Testis (tissue), 3 donors: Measurements from ENCODE around the gene ZNF397. TPM values are rescaled to one million over a fixed set of nuclear protein-coding genes. Genes with fewer than 3 reads are reported as not detected.

Source experiments
- DNase-seq: peaks from one replicate; pipeline ENCODE4 v3.0.0-alpha.2; 2019
- H3K27ac ChIP-seq, 2 donors: fragments of 200-600 bp; sonication (generic); one replicate each; pipeline ENCODE4 v1.5.1; 2019
- H3K27me3 ChIP-seq: fragments of 200-600 bp; sonication (generic); one replicate; pipeline ENCODE4 v1.5.1; 2019
- H3K36me3 ChIP-seq: fragments of 200-600 bp; sonication (generic); one replicate; pipeline ENCODE4 v1.5.1; 2017; ENCODE audit warnings: low read depth; ENCODE audit errors: missing control alignments
- H3K4me1 ChIP-seq: fragments of 200-600 bp; sonication (generic); one replicate; pipeline ENCODE4 v1.5.1; 2019
- H3K4me3 ChIP-seq, 2 donors: fragments of 200-600 bp; sonication (generic); one replicate each; pipeline ENCODE4 v1.5.1; 2017 to 2019
- H3K9me3 ChIP-seq: fragments of 200-600 bp; sonication (generic); one replicate; pipeline ENCODE4 v1.5.1; 2017
- POLR2A ChIP-seq: fragments of 450-650 bp; IDR thresholded peaks from one replicate; pipeline ENCODE4 v1.6.1; 2017; ENCODE audit warnings: antibody characterized with exemption, mild to moderate bottlenecking, moderate library complexity
- WGBS, 2 donors: methylation state at CpG; one replicate each; pipeline ENCODE4 v1.1.5; 2018; 5-methylcytosine and 5-hydroxymethylcytosine counted together
- intact Hi-C: fragments of 100-400 bp; cut with DNase I; formaldehyde crosslinking; loops from one replicate; pipeline ENCODE4 v1.15.1; 2023; ENCODE audit warnings: low total_unique reads
- polyA plus RNA-seq: library from polyadenylated mRNA; stranded (reverse); fragments of 350-450 nt; fragmentation: Illumina TruSeq; extraction: RNeasy Lipid Tissue Mini Kit (QIAGEN cat#74804); gene quantifications from one replicate; pipeline ENCODE4 v1.2.3, GENCODE V29; 2014; ENCODE audit warnings: low read depth, low replicate concordance; ENCODE audit not compliant: insufficient read depth
- total RNA-seq, 2 donors: library from RNA; depleted of rRNA; stranded (reverse); fragments of >200 nt; gene quantifications; one replicate each; pipeline ENCODE4 v1.2.3, GENCODE V29; 2016
- TF ChIP-seq, protein P1 (sequence below), 3 experiments: fragments of 450-650 bp in 2 of 3; fragments of 200-600 bp in 1 of 3; sonication (generic) in 1 of 3; IDR thresholded peaks; one replicate each; pipeline ENCODE4 v1.5.1; 2016 to 2019; ENCODE audit warnings: antibody characterized with exemption in 3 of 3, mild to moderate bottlenecking in 2 of 3, moderate library complexity in 1 of 3

The ZNF397 gene
- total and polyA plus RNA-seq, 3 donors from 2014 or later, result 21.6 to 36.6 (median 32.2) TPM

DNA sequence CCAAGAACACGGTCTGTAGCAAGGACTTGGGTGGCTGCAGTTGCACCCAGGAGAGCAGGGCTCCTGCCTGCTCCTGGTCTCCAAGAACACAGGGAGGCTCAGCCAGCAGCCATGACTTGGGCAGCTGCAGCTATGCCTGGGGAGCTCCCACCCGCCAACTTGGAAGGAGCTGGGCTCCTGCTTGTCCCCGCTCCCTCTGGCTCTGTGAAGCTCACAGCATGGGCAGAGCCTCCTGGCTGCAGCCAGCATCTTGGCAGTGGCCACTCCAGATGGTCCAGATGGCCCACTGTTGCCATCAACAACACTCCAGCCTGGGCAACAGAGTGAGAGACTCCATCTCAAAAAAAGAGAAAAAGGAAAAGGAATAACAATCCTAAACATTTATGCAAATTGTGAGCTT lies 44.0 kb downstream of the ZNF397 start:
- Histone ChIP-seq H3K9me3 (no peaks in the 10 kb centered on the region), H3K27ac (no peak overlapping the region), H3K4me1 (no peaks in the 10 kb centered on the region), H3K36me3 (no peaks in the 10 kb centered on the region), H3K27me3 (no peaks in the 10 kb centered on the region), H3K4me3 (no peak overlapping the region)
- WGBS, 2 donors, result 83 to 94% methylated on average over 1 to 2 of the region's 3 CpGs
- TF ChIP-seq, protein P1, sequence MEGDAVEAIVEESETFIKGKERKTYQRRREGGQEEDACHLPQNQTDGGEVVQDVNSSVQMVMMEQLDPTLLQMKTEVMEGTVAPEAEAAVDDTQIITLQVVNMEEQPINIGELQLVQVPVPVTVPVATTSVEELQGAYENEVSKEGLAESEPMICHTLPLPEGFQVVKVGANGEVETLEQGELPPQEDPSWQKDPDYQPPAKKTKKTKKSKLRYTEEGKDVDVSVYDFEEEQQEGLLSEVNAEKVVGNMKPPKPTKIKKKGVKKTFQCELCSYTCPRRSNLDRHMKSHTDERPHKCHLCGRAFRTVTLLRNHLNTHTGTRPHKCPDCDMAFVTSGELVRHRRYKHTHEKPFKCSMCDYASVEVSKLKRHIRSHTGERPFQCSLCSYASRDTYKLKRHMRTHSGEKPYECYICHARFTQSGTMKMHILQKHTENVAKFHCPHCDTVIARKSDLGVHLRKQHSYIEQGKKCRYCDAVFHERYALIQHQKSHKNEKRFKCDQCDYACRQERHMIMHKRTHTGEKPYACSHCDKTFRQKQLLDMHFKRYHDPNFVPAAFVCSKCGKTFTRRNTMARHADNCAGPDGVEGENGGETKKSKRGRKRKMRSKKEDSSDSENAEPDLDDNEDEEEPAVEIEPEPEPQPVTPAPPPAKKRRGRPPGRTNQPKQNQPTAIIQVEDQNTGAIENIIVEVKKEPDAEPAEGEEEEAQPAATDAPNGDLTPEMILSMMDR (IDR thresholded peaks at IDR 0.05), result no peak
- TF ChIP-seq POLR2A, result no peak
- no peak for DNase-seq
- intact Hi-C loops, result no loop called here

DNA sequence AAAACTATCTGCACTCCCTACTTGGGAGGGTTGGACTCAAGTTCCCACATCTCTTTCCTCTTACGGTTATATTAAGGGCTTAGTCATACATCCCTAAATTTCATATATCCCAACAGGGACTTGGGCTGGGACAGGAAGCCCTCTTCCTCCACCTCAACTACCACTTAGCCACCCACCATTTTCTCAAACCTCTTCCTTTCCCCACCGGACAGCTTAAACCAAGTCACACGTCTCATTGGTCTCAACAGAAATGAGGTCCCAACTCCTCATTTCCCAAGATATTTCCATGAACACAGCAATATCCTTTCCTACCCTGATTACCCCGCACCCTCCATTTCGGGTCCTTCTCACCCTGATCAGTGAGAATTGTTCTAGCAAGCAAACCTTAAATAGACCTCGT lies 48.5 kb downstream of the ZNF397 start:
- peak overlapping the region; percentile 71 to 83 for H3K4me3 ChIP-seq
- peaks cover 7% of the 10 kb centered on the region for H3K4me1 ChIP-seq
- 2 to 5% methylated on average over 6 of the region's 6 CpGs for WGBS, 2 donors
- intact Hi-C loops, result no loop called here
- no peak for DNase-seq
- TF ChIP-seq POLR2A, result no peak
- TF ChIP-seq, protein P1 (IDR thresholded peaks at IDR 0.05), result no peak
- peak overlapping the region; percentile 66 to 83 for H3K27ac ChIP-seq
- H3K36me3 ChIP-seq, result no peaks in the 10 kb centered on the region
- H3K27me3 ChIP-seq, result no peaks in the 10 kb centered on the region
- H3K9me3 ChIP-seq, result no peaks in the 10 kb centered on the region

GRCh38 chr18:35289727-35290093 lies 48.9 kb downstream of the ZNF397 start:
- Histone ChIP-seq H3K9me3 (no peaks in the 10 kb centered on the region), H3K36me3 (peaks cover 2% of the 10 kb centered on the region), H3K4me1 (peaks cover 7% of the 10 kb centered on the region), H3K27me3 (no peaks in the 10 kb centered on the region), H3K4me3 (peak overlapping the region; percentile 71 to 83), H3K27ac (peak overlapping the region; percentile 66 to 83)
- DNase-seq, result peak; percentile 54
- intact Hi-C loops, result no loop called here
- TF ChIP-seq, protein P1 (IDR thresholded peaks at IDR 0.05), result no peak
- 0 to 1% methylated on average over 8 of the region's 8 CpGs for WGBS, 2 donors

DNA sequence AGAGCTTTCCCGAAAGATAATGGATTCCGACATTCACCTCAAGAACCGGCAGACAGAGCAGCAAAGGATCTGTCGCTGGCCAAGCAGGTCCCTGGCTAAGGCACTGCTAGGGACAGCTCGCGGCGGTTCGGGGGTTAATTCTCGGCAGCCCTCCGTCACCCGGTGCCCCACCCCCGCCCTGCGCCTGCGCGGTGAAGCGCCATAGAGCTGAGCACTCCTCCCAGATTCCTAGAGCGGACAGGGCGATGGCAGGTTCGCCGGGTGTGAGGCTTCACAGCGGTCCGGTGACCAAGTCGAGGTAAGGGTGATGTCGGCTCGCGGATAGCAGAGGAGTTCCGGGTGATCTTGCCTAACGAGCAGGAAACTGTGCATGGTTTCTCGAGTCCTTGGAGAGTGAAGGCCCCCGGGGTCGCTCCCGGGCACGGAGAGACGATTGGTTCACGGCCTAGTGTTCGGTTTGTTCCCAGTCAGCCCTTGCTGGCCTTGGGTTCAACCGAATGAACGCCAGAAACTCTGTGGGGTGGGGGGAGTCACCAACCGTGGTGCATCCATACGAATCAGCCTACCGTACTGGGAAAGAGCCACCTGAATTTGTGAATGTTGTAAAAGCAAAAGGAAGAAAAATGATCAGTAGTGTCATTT lies 49.4 kb downstream of the ZNF397 start, which contains the start of gene ZSCAN30:
Gene ZSCAN30 (minus strand): TSS at position 136 of the 642 bp plus-strand sequence. CDS start 25,877 bp downstream, outside the sequence.
- Histone ChIP-seq H3K27me3 (no peaks in the 10 kb centered on the region), H3K36me3 (peaks cover 4% of the 10 kb centered on the region), H3K9me3 (no peaks in the 10 kb centered on the region), H3K4me1 (peaks cover 7% of the 10 kb centered on the region), H3K4me3 (peak within 1 kb of the TSS; percentile 71 to 83), H3K27ac (peak within 1 kb of the TSS; percentile 66 to 83)
- DNase-seq, result peak; percentile 95
- TF ChIP-seq, protein P1 (IDR thresholded peaks at IDR 0.05), result no peak
- TF ChIP-seq POLR2A, result no peak
- WGBS, 2 donors, result 0% methylated on average over 26 to 41 of the region's 41 CpGs
- intact Hi-C loops, result no loop called here

- no peak for DNase-seq
- intact Hi-C loops, result no loop called here
- Histone ChIP-seq H3K36me3 (peaks cover 4% of the 10 kb centered on the region), H3K4me3 (no peak overlapping the region), H3K27me3 (no peaks in the 10 kb centered on the region), H3K9me3 (no peaks in the 10 kb centered on the region), H3K27ac (no peak overlapping the region), H3K4me1 (peaks cover 7% of the 10 kb centered on the region)
- 70 to 71% methylated on average over 2 of the region's 2 CpGs for WGBS, 2 donors
- TF ChIP-seq, protein P1 (IDR thresholded peaks at IDR 0.05), result no peak
- no peak for TF ChIP-seq POLR2A
Measured at GRCh38 chr18:35291166-35291565, 50.3 kb downstream of the ZNF397 start.
